NCI-H2107 (cell line): Measurements from ENCODE around the gene PRKCD.

Experiments used
- DNase-seq: peaks from one replicate; lab custom pipeline; 2025; lab: John Stamatoyannopoulos, UW

PRKCD gene

DNA sequence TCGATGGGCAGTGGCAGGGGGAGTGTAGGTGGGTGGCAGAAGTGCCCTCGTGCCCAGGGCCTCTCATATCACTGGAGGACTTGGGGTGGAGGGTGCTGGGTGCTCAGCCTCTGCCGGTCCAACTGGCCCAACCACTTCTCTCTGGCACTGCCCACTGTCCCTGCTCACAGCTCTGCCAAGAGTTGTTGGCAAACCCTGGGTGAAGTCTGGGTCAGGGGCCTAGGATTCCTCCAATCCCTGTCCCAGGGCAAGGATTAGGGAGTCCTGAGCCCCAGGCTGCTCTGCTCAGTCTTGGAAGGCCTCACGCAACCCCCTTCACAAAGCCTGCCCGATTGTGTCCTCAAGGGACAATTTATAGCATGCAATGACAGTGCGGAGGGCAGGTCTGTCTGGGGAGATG is 5.2 kb upstream of the PRKCD start:
- no peak for DNase-seq

DNA sequence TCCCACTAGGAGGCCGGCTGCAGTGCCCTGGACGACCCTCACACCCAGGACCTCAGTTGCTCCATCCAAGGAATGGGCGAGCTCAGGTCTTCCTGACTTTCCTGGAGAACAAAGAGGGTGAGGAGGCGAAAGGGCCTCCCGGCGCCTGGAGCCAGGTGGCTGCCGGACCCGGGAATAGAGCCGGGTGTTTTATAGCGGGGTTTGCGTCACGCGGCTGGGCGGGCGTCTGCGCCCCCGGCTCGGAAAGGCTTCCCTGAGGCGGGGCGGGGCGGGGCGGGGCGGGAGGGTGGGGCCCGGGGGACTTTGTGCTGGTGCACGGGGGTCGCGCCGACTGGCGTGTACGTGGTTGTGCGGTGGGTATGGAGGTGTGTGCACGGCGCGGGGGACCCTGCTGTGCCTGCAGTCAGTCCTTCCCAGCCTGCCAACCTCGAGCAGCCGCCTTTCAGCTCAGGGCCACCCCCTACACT is 4.6 kb upstream of the PRKCD start:
- DNase-seq = no peak

DNA sequence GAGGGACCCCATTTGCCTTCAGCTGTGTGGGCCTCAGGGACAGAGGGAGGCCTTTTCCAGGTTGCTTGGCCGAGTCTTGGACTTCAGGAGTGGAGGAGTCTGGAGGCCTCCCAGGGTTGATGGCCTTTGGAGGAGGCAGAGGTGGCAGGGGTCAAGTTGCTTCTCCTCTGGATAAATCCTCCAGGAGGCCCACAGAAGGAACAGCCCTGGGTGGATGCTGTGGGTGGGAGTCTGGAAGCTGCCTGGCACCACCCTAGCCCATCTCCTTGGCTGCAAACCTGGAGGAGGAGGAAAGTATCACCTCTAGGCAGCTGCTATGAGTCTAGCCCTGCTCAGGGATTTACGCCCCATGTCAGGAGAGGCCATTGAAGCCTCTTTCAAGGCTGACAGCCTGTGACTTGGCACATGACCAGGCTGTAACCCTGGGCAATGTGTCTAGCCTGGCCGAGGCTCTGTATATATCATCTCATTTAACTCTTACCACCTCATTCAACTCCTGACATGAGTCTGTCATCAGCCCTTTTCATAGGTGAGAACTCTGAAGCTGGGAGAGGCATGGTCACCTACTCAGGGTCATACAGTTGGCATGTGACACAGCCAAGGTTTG is 2.9 kb upstream of the PRKCD start:
- DNase-seq = no peak

DNA sequence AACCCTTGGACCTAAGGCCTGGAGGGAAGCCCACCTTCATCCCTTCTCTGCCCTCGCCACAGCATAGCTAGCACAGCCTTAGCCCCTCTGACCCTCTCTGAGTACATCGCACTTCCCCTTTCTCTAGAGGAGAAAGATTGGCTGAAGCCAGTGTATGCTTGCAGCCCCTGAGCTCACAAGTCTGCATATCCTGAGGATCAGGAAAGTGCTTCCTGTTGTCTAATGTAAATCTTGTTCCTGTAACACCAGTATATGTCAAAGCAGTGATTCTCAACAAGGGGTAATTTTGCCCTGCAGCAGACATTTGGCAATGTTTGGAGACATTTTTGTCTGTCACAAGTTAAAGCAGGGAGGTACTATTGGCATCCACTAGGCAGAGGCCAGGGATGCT is 2.2 kb upstream of the PRKCD start:
- DNase-seq = no peak

DNA sequence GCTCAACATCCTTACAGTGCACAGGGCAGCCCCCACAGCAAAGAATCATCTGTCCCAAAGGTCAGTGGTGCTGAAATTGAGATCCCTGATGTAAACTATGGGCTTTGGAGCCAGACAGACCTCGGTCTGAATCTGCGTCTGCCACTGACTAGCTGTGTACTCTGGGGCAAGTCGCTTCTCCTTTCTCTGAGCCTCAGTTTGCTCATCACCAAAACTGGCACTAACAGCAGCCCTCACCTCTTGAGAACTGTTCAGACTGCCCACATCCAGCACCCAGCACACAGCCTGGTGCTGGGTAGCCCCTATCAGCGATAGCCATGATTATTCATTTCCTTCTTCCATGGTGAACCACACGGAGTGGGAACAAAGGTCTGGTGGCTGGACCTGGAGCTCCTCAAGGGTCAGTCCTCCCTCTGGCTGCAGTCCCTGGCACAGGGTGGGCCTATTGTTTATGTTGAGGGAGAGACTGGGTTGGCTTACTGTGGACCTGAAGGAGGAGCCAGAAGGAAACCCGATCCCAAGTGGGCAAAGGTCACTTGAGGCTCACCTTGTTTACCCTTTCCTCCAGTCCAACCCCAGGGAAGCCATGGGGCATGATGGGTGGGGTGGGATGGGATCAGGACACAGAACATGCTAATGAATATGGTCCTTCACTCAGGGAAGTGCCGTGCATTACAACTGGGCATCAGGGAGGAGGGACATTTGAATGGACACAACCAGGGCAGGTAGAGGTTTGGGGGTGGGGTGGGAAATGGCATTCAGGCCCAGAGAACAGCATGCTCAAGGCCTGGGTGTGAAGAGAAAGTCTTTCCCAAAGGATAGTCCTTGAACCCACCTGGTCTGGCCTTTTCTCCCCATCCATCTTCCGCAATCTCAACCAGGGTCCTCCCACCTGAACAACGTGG is 1.6 kb upstream of the PRKCD start:
- DNase-seq = no peak

DNA sequence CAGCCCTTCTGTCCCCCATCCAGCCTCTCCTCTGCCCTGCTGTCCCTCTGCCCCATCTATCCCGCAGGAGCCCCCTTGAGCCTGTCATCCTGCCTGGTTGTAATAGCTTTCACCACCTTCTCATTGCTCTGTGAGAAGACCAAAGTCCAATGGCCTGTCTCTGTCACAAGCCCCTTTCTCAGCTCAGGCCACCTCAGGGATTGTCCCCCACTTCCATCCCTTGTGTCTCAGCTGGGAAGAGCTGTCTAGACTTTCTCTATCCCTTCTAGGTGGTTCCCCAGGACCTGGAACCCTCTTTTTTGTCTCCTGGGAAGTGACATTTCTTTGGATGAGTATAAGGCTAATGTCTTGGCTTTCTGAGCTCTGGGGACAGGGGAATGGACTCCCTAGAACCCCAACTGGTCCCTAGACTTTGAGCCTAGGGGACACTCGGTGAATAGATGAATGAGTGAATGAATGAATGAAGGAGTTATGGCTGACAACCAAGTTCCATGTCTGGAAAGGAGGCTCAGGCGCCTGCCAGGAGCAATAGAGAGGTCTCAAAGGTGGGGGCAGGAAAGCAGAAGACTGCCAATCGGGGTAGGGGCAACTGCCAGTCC is 849 bp upstream of the PRKCD start:
- no peak for DNase-seq

DNA sequence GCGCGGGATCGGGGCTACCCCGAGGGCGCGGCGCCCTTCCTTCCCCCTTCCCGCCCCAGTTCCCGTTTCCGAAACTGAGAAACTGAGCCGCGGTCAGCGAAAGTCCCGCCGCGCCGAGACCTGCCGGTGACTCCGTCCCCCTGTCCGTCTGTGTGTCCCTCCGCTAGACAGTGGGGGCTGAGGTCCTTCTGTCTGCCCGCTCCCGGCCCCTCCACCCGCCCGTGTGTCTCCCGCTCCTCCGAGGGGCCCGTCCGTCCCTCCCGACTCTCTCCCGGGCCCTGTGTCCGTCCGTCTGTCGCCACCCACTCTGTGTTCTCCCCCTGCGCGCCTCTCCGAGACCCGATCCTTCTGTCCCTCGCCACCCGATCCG is 426 bp downstream of the PRKCD start:
- DNase-seq = no peak

DNA sequence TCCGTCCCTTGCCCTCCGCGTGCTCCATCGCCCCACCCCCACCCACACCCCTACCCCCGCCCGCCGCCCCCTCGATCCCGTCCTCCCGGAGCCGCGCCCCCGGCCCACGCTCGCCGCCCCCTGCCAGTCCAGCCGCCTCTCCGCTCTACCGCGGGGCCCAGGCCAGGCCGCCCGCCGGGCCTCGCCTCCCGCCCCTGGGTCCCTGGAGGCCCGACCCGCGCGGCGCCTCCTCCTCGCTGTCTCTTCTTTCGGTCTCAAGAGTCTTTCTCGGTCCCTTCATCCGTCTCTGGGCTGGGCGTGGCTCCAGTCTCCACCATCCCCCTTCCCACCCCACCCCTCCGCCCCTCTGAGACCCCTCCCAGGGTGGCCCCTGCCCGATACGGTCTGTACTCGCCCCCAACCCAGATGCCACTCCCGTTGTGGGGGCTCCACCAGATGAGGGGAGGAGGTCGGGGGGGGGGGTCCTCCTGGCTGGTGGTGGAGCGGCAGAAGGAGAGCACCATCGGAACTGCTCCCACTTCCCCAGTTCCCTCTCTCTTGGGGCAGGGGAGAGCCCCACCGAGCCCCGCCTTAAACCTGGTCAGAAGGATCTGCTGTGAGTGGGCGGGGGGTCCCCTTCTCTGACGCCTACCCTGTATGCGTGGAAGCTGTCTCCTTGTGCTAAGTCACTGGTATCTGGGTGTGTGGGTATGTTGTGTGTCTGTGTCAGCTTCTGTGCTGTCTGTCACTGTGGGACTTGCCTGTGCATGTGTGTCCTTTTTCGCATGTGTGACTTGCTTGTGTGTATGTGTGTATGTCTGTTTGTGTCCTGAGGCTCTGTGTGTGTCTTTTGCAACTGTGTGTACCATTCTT is 1.0 kb downstream of the PRKCD start:
- DNase-seq = no peak

DNA sequence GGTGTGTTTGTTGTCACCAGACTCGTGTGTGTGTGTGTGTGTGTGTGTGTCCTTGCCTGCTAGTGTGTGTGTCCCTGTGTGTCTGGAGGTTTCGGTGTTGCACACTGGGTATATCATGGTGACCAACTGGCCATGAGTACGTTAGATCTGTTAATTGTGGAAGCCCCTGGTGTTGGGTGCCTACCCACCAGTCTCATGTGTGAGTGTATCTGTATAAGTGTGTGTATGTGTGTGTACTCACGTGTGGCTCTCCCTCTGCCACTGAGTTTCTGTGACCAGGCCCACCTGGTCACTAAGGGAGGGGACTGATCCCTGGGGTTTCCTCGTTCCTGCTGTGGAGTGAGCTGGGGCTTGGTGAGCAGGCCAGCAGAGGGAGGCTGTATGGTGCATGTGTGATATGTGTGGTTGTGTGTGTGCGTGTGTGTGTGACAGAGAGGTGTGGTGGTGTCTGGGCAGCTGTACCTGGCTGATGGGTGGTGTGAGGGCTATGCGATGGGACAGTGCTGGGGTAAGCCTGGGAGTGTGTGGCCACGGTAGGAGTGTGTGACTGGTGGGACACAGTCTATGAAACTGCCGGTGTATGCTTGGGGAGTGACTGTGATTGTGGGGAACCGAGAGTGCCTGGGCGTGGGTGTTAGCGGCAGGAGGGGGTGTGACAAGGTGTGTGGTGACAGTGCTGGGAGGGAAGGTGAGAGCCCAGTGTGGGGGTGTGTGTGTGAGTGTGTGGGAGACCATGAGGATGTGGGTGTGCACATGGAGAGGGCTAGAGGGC is 1.8 kb downstream of the PRKCD start:
- DNase-seq = no peak

DNA sequence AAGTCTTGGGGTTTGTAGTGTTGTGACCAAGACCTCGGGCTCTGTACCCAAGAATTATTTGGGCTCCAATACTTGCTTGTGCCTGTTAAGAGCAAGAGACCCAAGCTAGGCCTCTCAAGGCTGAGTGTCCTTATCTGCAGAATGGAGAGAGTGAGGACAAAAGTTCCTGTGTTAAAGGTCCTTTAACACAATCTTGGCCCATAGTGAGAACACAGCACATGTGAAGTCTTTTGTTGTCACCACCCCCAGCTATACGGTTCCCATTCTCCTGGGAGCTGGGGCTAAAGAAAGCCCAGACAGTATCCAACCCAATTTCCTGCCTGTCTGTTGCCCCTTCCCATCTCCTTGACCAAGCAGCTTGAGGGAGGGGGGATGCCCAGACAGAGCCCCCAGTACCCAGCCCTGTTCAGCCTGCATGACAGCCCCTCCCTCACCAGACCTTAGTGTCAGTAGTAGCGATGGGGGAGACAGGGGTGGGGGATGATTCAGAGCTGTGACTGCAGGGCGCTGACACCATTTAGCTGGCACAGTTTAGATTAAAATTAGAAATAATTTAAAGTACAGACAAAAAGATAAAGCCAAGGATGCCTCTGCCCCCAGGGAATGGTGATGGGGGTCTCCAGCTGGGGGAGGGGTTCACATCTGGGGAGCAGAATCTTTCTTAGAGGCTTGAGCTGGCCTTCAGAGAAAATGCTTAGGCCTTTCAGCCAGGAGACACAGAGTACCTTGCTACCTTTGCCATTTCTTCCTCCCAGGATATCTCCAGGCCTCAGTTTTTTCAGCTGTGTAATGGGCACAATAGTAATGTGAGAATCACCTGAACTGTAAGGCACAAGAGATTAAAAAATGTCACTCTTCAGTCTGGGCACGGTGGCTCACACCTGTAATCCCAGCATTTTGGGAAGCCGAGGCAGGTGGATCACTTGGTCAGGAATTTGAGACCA is 2.7 kb downstream of the PRKCD start:
- no peak for DNase-seq

DNA sequence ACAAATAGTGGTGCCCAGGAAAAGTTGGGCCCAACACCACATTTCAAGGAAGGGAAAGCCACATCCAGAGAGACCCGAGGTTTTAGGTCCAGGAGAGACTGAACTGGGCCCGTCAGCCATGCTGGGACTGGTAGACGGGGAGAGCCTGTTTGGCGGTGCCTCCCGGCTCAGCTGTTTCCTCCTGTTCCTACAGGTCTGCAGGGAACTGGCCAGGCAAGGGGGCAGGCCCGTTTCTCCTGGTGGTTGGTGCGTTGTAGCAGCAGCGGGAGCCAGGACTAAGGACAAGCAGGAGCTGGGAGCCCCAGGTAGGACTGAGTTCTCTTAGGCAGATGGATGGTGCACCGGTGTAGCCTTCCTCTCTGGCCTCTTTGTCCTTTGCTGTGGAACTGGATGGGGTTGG is 3.9 kb downstream of the PRKCD start:
- no peak for DNase-seq

DNA sequence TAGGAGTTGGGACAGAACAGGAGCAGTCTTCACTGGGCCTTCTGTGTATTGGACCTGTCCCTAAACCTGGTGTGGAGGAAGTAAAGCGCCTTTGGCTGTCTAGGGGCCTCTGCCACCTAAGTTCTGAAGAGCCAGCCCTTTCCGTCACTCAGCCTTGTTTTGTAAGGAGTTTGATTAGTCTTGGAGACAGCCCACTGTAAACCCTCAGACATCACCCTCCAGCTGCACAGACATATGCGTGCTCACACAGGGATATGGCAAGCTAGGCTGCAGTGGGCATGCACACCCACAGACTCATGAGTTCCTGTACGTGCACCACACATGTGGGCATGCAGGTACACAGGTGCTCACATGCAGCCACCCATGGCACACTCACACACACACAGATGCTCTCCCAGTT is 5.2 kb downstream of the PRKCD start:
- no peak for DNase-seq

DNA sequence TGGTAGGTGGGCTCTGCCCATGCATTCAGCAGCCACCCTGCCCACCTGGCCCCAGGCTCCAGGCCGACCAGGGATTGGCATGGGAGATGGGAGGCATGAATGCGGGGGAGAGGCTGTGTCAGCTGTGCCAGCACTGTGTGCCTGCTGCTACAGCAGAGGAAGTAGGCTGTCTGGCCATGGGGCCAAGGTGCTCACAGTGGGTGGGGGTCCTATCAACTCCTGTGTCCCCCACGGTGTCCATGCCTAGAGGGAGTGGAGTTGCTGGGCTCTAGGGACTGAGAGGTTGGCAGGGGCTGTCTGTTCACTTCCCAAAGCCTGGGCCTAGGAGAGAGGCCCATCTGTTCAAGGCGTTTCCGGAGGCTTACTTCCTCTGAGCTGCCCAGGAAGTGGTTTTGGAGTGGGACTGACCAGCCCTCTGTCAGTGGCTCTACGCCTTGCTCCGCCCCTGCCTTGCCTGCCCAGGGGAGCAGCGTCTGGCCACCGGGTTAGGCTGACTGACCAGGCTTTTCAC is 5.8 kb downstream of the PRKCD start:
- DNase-seq = no peak

DNA sequence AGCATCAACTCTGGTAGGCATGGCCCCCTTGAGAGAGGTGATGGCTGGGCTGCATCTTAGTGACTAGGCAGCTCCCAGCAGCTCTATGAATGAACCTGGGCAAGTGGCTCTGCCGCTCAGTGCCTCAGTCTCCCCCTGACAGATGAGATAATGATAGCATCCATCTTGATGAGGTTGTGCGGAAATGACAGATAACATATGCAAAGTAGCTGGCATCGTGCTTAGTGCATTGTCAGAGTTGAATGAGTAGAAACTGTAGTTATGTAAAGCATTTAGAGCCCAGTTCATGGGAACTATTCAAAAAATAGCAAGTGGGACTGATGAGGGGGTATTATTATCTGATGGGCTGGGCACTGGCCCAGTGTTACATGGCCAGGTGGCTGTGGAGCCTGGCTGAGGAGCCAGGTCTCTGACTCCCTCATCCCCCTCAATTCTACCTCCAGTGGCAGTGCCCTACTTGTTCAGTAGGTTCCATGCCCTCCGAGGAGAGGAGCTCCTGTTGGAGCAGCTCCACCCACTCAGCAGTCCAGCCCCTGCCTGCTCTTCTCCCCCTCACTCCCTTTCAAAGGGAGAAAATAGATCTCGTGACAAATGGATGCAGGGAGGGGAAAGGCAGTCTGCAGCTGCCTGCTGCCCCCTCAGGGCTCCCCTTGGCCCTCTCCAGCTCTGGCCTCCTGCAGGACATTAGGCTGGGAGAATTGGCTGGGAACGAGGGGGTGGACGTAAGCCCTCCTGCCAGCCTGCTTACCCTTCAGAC is 6.6 kb downstream of the PRKCD start:
- DNase-seq = no peak

DNA sequence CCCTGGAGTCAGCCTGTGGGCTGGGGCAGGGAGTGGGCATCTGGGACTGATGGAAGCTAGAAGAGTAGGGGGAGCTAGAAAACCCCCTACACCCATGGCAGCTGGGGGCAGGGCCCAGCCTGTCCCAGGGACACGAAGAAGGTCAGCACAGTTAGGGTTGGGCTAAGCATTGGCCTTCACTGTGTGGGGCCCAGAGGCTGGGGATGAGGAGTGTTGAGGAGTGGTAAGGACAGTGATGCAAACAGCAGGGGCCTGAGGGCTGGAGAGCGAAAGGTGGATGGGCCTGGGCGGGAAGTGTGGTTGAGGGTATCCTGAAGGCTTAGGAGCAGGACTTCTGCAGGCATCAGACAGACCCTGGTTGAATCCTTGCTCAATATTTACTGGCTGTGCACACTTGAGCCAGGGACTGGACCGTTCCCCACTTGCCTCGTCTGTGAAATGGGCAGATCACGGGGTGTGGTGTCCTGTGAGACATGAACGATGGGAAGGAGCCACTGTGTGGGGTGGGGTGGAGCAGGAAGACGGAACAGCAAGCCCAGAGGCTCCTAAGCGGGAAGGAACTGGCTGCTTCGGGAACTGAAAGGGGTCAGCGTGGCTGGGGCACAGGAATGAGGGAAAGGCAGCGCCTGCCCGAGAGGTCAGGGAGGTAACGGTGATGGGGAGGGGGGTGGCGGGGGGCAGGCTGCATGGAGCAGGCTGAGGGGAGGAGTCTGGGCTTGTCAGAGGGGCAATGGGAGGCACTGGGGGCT is 7.3 kb downstream of the PRKCD start:
- no peak for DNase-seq

DNA sequence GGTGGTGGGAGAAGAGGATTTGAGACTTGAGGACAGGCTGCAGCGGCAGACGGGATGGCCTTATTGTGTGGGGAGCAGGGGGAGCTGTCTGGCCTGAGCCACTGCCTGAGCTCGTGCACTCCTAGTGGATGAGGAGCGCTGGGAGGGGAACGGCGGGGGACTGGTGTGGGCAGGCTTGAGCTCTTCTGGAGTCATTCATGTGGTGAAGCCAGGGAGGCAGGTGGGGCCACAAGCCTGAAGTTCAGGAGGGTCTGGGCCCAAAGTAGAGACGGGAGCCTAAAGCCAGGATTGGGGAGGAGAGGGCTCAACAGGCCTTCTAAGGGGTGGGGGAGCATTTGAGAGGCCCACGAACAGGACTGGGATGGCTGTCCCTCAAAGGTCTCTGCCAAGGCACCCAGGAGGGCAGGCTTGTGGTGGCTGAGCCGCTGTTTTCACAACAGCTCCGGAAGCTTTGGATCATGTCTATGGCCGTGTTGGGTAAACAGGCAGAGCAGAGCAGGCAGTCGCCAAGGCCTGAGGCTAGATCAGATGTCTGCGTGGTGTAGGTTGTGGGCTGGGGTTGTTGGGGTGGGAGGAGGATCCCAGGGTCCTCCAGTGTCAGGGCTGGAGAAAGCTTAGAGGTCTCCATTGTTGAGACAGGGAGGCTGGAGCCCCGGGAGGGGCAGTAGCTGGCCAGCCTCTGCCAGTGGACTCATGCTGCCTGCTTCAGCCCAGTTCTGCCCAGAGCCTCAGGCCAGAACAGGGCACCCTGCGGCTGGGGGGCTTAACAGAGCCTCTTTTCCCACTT is 8.2 kb downstream of the PRKCD start:
- no peak for DNase-seq

DNA sequence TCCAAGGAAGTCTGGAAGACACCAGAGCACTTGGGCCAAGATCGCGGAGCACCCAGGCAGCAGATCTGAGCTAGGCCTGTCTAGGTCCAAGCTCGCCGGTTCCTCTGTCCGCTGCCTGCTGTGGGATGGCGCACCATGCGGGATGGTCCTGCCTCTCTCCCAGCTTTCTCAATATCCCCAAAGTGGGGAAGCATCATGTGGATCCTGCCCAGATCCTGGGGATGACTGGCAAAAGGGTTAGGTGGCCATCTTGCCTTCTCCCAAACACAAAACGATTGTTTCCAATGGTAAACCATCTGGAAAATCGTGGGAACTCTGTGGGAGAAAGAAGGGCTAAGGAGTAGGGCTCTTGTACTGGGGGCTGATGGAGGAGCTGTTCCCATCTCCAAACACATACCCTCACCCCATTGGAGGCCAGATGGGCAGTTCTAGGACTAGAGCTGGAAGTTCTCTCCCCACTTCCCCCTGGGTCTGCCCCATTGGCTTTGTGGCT is 8.9 kb downstream of the PRKCD start:
- DNase-seq = no peak
